Measurements from ENCODE around the gene SERINC5. TPM values are rescaled to one million over a fixed set of nuclear protein-coding genes. Genes with fewer than 3 reads are reported as not detected.
"Not testable (repeated sequence)": the region's sequence is repeated elsewhere in the genome, so short reads cannot be mapped to it uniquely, and the experiment has no call there.

Gene SERINC5
- total and polyA plus RNA-seq, 2 of the 4 experiments (the other 2 are of a cell fraction): 5.0 to 8.1 TPM

- H3K4me2 ChIP-seq (ENCODE audit: low read depth, low read length); H3K9me3 ChIP-seq (ENCODE audit: control insufficient read depth, insufficient read depth, low read length); intact Hi-C loops (cut with micrococcal nuclease); H3K4me1 ChIP-seq (ENCODE audit: control insufficient read depth, insufficient read depth, low read length); H2AK9ac ChIP-seq (replicated peaks; ENCODE audit: low read depth, low read length, poor library complexity); H3K79me1 ChIP-seq (ENCODE audit: low read depth in 1 of 2, low read length in 2 of 2); H3K56ac ChIP-seq (ENCODE audit: extremely low read depth, insufficient read depth, low read length); H4K20me1 ChIP-seq (ENCODE audit: insufficient read depth, low read length); H3K9me1 ChIP-seq (ENCODE audit: insufficient read depth, low read length); H4K5ac ChIP-seq (ENCODE audit: low read depth, low read length); H2AFZ ChIP-seq (replicated peaks; ENCODE audit: low read length, poor library complexity); H2BK20ac ChIP-seq (ENCODE audit: low read depth, low read length); H3K4me3 ChIP-seq (ENCODE audit: insufficient read depth, low read depth, low read length); H3K27ac ChIP-seq (ENCODE audit: insufficient read depth, low read length); H3K18ac ChIP-seq (ENCODE audit: low read depth, low read length); H3K14ac ChIP-seq (replicated peaks; ENCODE audit: low read depth, low read length); H2BK120ac ChIP-seq (ENCODE audit: low read depth, low read length); H3K4ac ChIP-seq (ENCODE audit: low read depth, low read length); H2BK5ac ChIP-seq (ENCODE audit: low read depth, low read length, poor library complexity, severe bottlenecking); DNase-seq; H2BK15ac ChIP-seq (ENCODE audit: low read depth, low read length); H4K8ac ChIP-seq (ENCODE audit: low read depth in 2 of 2, low read length in 2 of 2); BruUV-seq (replicated peaks); H3K23ac ChIP-seq (ENCODE audit: low read depth, low read length); CTCF ChIA-PET; H3K36me3 ChIP-seq (ENCODE audit: control insufficient read depth, insufficient read depth, low read length); in situ Hi-C loops (cut with MboI; ENCODE audit: low sequenced_read_pairs); ATAC-seq (ENCODE audit: low read depth); H3K9ac ChIP-seq (ENCODE audit: low read depth, low read length); H2AK5ac ChIP-seq (ENCODE audit: low read depth, low read length); H3K27me3 ChIP-seq (ENCODE audit: control insufficient read depth, insufficient read depth, low read length); H4K91ac ChIP-seq (ENCODE audit: insufficient read depth, low read depth, low read length); dilution Hi-C loops (cut with HindIII; ENCODE audit: low sequenced_read_pairs, unreplicated experiment); POLR2A ChIA-PET (ENCODE audit: unreplicated experiment): not testable (repeated sequence)
- no CpG with 5 or more reads among the region's 7 CpGs for WGBS, 2 experiments (ENCODE audit: extremely low coverage in 2 of 2, insufficient read length in 1 of 2)
Observed at GRCh38 chr5:80201763-80202162, 54.1 kb downstream of the SERINC5 start.
